ENCODE data around the gene CASP10.

The CASP10 gene

GRCh38 chr2:201261906-201262305, 79.0 kb downstream of the CASP10 start:
- no peak for DNase-seq

GRCh38 chr2:201262718-201263117, 79.8 kb downstream of the CASP10 start:
- peak; percentile 42 for DNase-seq

GRCh38 chr2:201263779-201264178, 80.8 kb downstream of the CASP10 start:
- peak; percentile 34 for DNase-seq

DNA sequence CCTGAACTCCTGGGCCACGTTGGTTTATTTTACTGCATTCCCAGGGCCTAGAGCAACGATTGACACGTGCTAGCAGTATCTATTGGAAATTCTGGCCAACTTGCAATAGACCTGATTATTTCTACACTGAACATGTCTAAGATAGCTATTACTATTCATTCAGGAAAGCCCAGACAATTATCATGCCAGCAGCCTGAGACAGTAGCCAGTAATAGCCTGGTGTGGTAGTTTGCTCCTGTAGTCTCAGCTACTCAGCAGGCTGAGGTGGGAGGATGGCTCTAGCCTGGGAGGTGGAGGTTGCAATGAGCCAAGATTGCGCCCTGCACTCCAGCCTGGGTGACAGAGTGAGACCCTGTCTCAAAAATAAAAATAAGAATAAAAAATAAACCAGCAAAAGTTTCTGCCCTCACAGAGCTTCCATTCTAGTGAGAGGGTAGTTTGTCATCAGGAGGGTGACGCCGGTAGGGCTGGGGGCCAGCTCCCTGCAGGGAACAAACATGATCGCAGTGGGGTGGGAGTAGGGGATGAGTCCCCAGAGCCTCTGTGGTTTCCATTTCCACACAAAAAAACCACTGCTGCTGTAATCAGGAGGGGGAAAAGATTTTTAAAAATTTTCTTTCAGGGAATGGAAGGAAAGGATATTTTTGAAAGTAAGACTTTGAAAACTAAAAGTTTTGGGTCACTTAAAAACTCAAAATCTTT, 81.7 kb downstream of the CASP10 start:
- no peak for DNase-seq

DNA sequence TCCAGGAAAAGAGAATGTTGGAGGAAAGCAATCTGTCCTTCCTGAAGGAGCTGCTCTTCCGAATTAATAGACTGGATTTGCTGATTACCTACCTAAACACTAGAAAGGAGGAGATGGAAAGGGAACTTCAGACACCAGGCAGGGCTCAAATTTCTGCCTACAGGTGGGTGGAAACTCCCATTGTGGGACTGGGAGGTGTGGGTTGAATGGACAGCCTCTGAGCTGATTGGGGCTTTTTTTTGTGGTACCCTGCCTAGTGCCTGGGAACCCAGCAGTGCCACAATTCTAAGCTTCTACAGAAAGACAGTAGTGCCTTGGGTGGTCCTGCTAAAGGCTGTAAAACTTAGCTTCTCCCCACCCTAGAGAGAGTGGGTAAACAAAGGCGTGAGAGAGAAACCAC, 83.7 kb downstream of the CASP10 start:
- DNase-seq: no peak

- DNase-seq: no peak
Observed at GRCh38 chr2:201267278-201268030, 84.5 kb downstream of the CASP10 start.

GRCh38 chr2:201269764-201270163, 86.8 kb downstream of the CASP10 start:
- DNase-seq: no peak

- DNase-seq: no peak
Observed at GRCh38 chr2:201270293-201271001, 87.5 kb downstream of the CASP10 start.

DNA sequence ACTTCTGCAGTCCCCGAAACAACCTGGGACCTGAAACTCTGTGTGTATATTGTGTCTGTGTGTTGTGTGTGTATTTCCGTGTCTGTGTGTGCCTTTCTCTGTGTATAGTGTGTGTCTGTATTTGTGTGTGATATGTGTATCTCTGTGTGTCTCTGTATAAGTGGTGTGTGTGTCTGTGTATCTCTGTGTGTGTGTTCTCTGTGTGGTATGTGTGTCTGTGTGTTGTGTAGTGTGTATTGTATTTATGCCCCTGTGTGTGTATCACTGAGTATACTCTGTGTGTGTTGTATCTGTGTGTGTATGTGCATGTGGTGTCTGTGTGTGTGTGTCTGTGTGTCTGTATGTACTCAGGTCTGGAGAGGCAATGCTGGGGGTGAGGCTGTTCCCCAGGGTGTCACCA, 89.0 kb downstream of the CASP10 start:
- DNase-seq: no peak

DNA sequence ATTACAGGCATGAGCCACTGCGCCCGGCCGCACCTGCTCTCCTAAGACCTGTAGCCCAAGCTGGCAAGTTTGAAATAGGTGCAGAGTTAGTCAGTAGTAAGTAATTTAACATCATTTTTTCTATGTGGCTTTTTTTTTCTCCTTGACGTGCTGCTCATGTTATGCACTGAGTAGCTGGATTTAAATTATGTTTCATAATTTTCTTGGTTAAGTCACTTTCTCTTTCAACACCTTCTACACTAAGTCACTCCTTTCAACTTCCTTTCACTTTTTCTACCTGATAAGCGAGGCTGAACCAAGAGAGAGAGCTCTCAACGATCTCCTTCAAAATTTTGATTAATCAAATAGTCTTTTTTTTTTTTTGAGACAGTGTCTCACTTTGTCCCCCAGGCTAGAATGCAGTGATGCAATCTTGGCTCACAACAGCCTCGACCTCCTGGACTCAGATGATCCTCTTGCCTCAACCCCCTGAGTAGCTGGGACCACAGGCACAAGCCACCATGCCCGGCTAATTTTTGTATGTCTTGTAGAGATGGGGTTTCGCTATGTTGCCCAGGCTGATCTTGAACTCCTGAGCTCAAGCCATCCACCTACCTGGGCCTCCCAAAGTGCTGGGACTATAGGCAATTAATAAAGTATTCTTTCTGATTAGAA, 90.5 kb downstream of the CASP10 start:
- DNase-seq: no peak

DNA sequence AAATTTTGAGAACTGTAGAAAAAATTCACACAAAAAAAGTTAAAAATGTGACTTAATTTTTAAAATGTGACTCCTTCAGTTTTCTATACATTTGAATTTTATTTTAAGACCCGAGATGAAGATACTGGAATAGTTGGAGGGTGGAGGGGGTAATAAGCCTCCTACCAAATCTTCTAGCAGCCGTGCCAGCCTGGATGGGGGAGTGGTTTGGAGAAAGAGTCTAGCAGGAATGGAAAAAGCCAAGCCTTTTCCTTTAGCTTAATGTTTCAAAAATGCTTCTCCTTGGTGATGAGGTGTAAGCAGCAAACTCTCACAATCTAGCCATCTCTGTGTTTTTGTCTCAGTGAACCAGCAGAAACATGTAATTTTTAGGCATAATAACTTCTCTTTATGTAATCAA, 92.1 kb downstream of the CASP10 start:
- DNase-seq: no peak

- no peak for DNase-seq
Observed at GRCh38 chr2:201275990-201276389, 93.0 kb downstream of the CASP10 start.

DNA sequence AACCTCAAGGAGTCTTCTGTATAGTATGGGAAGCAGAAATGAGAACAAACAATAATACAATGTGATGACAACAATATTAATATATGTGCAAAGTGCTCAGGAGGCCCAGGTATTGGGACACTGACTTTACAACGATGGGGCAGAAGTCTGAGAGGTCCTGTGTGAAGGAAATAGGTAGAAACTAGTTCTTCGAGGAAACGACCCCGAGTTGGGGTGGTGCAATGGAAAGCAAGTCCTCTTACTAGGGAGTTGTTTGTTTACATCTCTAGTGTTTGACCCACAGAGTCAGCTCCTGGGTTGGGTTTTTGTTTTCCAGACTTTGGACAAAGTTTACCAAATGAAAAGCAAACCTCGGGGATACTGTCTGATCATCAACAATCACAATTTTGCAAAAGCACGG, 93.6 kb downstream of the CASP10 start:
- no peak for DNase-seq
